Hematopoietic multipotent progenitor cell treated with erythropoietin and hydrocortisone succinate and interleukin-3 and kit ligand, for 4 days (in vitro differentiated cells): ENCODE measurements around the gene HESX1.

Experiments used
- DNase-seq: peaks from one replicate; pipeline ENCODE4 v3.0.0-alpha.2; 2015

HESX1 gene

DNA sequence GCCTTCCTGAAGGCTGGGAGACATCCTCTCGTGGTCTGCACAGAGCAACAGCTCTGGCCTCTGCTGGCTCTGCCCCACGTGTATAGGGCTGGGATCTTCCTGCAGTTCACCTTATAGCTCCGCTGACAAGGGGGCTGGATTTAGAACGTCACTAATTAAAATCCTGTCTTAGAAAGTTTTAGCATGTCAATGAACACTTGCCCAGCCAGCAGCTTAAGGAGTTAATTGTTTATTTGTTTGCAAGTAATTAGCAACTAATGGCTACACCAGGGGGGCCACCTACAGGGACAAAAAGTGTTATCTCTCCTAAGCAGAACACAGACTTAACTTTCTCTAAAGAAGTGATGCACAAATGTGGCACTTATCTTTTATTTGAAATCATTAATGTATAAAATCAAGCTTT is at the start of gene HESX1:
Gene HESX1 (minus strand): TSS at position 84 of the 403 bp plus-strand sequence. CDS start 60 bp downstream, at position 24.
- peak; percentile 22 for DNase-seq

DNA sequence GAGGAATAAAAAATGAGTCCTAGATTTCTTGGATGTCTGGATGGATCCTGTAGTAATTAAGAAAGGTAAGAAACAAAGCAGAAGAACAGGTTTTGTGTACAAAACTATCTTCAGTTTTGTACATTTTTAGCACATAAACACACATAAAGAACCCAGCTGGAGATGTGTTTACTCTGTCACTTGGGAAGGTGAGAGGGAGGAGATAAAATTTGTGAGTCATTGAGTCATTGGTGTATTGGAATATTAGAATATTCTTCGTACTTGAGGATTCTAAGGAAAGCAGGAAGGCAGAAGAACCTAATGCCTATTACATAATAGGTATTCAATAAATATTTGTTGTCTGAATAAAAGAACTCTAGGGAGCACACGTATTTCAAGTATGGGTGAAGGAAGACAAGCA is 45.2 kb upstream of the HESX1 start:
- DNase-seq: no peak

DNA sequence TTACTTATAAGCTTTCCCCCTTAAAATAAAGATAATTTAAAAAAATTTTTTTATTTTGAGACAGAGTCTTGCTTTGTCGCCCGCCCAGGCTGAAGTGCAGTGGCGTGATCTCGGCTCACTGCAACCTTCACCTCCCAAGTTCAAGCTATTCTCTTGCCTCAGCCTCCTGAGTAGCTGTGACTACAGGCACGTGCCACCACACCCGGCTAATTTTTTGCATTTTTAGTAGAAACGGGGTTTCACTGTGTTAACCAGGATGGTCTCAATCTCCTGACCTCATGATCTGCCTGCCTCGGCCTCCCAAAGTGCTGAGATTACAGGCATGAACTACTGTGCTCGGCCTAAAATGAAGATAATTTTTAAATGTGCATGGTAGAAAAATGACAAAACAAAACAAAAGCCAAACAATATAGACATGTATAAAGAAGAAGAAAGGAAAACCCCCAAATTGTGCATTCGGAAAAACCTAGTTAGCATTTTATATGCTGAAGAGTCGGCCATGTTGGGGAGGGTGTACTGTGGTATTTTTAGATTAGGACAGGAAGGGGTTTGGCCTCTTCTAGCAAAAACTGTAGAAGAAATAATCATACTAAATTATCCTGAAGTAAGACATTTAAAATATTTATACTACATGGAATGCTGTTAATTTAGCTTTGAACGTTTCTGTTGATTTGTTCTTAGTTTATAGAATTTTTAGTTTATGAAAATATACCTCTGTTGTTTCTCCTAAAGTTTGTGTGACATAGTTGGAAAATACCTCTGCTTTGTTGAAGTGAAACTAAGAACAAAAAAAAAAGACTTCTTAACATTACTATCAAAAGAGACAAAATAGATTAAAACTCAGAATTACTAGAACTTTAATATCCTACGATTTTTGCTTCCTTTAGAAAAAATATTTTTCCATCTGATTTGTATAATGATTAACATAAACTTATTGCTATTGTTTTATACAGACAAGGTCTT is 35.1 kb upstream of the HESX1 start:
- peak; percentile 31 for DNase-seq

DNA sequence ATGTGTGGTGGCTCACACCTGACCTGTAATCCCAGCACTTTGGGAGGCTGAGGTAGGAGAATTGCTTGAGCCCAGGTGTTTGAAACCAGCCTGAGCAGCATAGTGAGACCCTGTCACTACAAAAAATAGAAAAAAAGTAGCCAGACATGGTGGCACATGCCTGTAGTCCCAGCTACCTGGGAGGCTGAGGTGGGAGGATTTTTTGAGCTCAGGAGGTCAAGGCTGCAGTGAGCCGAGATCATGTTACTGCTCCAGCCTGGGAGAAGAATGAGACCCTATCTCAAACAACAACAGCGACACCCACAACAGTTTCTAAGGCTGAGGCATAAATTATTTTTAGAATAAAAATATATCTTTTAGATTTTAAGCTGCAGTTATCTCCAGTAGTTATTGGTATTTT is 34.0 kb upstream of the HESX1 start:
- no peak for DNase-seq

DNA sequence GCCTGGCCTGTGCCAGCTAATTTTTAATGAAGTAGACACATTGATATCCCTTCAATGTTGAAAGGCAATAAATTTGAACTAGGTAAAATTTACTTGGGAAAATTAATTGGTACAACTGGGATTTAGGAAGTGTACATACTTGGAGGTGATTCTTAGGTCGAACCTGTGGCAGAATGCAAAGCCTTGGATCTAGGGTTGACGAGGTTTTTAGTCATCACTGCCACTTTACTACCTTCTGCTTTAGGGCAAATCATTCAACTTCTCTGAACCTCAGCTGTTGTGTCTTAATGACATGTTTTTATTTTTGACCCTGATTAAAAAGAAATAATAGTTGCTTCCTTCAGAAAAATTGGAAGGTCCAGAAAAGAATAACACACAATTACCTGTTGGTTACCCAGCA is 30.2 kb upstream of the HESX1 start:
- no peak for DNase-seq

DNA sequence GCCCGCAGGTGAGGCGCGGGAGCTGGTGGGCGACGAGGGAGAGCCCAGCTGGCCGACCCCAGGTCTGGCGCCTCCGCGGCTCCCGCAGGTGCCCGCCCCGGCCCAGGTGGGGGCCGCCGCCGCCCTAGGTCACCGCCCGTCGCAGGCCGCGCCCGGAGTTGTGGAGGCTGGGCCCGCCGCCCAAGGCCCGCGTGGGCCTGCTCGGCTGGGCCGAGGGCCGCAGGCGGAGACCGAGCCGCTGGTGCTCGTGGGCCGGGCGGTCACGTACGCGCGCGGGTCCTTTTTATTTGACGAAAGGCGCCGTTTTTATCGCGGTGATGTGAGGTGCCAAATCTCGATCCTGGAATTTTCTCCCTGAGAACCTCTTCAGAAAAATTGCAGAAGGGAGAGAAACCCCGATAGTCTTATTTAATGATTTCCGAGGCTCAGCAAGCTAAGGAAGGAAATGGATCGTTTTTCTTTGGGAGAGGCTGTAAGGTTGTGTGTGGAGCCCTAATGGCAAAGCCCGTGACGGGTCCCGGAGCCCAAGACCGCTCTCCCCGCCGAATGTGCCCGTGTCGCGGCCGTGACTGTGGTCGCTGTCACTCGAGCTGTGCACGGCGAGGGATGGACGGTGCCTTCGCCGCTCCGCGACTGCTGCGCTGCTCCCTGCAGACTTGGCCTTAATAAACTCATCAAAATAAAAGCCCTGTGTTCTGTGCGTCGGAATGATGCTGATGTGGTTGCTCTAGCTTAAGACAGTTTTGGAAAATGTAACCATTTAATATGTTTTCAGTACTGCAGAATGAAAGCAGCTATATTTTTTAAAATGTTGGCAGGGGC is 28.4 kb upstream of the HESX1 start:
- peak; percentile 74 for DNase-seq

DNA sequence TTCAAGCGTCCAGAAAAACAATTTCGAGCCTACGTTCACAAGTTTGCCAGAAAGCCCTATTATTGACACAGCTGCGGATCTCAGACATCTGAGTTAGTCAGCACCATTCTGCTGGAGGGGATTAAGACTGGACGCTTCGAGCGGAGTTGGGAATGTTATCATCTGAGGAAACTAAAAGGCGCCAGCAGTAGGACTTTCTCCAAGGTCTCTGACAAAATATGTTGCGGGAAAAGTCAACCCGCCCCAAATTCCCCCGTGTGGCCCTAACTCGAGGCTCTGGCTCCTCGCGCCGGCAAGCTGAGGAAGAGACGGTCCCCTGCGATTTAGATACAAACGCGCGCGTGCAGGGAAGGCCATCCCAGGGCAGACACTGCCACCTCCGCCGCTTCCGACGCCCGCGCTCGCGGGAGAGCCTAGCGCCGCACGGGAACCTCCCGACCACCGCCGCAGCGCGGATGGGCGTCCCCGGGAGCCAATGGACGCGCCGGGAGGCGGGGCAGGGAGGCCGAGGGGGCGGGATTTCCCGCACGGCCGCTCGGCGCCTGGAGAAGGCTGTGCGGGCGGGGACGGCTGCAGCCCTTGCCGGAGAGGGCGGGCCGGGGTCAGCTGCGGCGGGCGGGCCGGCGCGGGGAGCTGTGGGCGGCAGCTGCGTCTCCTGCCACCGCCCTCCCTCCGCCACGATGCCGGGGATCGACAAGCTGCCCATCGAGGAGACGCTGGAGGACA is 27.6 kb upstream of the HESX1 start, which contains the start of gene APPL1:
Gene APPL1 (plus strand): TSS at position 526 of the 726 bp plus-strand sequence. CDS start 155 bp downstream, at position 681.
- DNase-seq: peak; percentile 95

DNA sequence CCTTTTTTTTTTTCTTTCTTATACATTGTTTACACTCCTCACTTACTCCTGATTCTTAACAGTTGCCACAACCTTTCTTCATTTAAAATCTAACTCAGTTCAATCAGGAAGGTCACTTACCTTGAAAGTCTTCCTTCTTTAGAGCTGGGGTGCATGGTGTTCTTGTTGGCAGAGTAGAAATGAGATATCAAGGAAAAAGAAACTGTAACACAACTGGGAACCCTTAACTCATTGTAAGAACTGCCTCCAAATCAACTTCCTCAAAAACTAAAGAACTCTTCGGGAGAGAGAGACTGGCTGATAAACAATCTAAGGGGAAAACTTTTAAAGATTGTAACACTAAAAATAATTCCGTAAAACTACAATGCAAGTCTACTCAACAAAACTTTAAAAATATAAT is 26.4 kb upstream of the HESX1 start:
- peak; percentile 42 for DNase-seq

DNA sequence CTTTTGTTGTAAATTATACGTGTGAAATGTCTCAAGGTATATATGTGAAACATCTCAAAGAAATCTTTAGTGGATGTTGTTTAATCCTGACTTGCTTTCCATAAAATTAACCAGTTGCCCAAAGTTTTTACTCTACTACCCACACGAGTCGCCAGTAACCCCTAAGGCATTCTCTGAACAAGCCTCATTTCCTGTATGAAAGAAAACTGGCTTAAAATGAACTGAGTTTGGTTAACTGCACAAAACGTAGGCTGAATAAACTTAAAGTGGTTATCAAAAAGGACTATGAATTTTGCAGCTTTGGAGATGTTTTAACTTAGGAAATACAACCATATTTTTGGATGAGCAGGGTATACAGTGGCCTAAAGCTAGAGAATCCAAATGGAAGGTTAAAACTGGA is 25.1 kb upstream of the HESX1 start:
- no peak for DNase-seq

DNA sequence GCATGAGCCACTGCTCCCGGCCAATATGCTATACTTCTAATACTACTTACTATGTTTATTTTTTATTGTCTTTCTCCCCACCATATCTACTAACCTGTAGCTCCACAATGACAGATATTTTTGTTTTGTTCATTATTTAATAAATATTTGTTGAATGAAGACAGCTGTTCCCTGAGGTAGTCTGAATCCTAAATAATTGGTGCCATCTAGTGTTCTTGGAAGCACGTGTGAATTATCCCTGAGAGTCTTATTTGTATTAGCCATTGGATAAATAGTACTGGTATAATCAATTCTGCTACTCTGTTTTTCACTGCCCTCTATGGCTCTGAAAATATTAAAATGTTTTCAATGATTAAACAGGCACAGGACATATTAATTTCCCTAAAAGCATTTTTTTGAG is 22.1 kb upstream of the HESX1 start:
- no peak for DNase-seq

DNA sequence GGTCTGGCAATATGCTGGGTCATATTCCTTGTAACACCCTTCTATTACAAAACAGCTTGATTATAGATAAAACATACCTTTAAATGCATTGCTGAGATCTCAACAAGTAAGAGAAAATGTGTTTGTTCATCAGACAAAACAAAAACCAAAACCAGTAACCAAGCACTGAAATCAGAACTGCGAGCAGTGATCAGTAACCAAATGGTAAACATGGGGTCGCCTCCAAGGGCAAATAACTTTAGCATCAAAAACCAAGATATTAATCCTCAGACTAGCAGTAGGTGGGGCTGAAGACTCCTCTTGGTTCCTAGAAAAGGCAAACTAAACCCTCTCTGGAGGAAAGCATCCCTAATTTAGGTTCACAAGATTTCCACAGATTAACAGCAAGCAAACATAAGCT is 6.6 kb upstream of the HESX1 start:
- DNase-seq: no peak

DNA sequence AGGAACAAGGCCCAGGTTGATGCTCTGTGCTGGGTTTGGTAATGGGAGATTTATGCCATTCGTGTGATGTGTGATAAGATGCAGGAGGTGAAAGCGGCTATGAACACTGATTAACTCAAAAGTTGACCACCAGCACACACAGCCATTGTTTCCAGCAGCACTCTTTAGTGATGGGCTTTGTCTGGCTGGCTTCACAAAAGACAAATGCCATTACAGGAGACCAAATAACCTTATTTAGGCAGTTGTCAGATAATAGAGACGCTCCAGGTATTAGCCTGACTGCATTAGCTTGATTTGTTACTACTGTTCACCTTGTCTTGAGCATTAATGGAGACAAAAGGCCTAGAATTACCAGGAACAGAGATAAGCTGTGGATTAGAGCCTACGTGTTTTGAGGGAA is 5.1 kb downstream of the HESX1 start:
- no peak for DNase-seq

DNA sequence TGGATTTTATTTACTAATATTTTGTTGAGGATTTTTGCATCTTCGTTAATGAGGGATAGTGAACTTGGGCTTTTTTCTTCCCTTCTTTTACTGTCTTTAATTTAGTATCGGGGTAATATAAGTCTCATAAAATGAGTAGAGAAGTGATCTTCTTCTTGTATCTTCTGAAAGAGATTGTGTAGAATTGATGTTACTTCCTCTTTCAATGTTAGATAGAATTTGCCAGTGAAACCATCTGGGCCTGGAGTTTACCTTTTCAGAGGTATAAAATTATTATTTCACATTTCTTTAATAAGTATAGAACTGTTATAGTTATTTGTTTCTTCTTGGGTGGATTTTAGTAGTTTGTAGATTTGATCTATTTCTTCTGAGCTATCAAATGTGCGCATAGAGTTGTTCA is 7.8 kb downstream of the HESX1 start:
- DNase-seq: no peak

DNA sequence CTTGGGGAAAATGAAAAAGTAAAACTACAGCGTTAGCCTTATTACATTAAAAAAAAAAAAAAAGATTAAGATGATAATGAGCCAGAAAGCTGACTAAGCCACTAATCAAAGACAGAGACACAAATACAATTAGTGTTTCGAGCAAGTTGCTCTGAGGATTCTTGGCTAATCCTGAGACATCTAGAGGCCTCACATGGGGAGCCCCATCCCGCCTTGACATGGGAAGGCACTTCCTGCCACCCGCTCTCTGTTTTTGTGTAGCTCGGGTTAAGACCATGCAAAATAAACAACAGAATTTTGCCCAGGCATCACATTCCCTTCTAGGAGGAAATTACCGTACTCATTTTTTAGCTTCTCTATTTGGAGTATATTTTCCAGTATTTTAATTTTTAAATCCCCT is 15.3 kb downstream of the HESX1 start:
- no peak for DNase-seq

DNA sequence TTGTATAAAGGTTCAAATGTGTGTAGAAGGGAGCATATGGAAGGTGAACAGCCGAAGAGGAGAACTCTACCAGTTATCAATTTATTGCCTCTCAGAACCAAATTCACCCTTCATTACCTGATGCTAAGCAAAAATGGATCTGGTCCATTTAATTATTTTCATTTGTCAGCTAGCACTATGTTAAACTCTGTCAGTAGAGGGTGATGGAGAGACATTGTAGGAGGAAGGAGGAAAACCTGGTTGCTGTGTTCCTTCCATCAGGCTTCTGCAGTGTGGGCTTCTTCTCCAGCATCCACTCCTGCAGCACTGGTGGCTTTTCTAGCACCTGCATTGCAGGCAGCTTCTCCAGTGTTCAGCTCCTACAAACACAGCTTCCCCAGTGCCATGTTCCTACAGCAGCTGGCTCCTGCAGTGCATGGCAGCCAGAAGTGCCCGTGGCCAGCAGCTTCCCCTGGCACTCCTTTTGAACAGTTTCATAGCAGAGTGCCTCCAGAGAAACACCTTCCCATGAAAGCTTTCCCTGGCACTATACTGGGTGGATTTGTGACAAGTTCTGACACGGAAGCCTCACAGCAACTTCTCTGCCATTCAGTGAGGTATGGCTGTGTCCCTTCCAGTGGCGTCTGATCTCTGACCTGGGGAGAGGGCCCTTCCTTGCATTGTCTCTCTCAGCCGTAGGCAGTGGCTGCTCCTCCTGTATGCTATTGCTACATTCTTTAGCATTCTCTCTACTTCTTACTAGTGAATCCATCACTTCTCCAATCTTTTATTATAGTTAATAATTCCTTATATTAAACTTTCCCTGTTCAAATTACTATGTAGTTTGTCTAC is 20.0 kb downstream of the HESX1 start:
- peak; percentile 66 for DNase-seq

DNA sequence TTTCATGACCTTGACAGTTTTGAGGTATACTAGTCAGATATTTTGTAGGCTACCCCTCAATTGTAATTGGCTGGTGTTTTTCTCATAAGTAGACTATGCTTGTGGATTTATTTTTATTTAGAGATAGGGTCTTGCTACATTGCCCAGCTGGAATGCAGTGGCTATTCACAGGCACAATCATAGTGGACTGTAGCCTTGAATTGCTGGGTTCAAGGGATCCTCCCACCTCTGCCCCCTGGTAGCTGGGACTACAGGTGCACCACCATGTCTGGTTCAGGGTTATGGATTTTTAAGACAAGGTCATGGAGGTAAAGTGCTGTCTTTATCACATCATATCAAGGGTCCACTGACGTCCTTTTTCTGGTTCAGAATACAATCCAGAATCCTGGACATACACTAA is 23.7 kb downstream of the HESX1 start:
- no peak for DNase-seq

DNA sequence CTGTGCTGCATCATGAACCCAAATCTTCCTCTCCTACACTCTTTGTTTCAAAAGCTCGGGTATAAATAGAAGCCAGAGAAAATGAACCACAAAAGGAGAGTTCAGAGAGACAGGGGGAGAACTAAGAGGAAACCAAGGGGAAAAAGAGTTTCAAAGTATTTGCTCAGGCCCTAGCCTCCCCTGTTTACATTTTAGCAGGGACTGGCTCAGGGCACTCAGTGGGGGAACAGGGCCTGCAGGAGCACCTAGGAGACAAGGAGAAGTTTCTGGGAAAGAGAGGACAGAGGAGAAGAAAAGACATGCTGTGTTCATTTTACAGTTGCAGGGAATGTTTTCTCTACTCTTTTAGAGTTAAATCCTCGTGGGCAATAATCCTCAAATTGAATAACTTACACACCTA is 26.1 kb downstream of the HESX1 start:
- no peak for DNase-seq

DNA sequence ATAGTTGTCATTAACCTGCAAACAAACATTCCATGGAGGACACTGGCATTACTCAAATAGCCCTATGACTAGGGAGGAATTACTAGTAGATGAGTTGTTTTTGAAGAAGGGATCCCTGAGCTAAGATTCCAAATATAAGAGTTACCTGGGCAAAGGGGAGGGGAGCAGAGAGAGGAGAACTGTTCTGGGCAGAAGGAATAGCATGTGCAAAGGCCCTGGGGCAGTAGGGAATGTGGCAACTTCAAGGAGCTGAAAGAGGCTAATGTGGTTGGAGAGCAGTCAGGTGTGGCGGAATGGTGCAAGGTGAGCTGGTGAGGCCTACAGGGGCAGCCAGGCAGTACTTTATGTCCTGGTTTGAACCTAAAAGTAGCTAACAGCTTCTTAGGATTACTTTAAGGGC is 28.8 kb downstream of the HESX1 start:
- DNase-seq: no peak

DNA sequence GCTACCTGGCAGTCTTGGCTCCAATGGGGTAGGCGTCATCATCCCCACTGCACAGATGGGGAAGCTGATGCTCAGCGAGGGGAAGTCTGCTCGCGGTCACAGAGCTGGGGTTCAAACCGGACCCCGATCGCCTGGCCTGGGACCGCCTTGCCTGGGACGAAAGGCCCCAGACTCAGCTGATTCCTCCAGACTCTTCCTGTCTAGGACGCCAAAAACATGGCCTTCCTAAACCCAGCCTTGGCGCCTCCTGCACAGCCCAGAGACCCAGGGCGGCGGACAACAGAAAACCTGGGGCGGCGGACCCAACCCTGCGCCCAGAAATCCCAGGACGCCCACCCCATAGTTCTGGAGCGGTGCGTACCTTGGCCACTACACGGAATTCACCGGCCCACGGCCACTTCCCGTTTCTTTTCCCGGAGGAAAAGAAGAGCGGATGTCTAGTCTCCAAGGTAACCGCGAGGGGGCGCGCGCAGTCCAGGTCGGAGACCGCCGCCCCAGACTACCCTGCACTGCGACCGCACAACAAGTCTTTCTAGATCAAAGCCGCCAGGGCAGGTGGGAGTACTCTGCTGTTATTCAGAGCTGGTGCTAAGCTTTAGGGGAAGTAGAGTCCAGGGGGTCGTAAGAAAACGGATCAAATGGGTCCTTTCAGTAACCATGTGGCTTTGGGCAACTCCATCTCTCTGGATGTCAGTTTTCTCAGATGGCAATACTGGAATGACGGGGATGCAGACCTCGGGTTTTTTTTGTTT is 29.7 kb downstream of the HESX1 start:
- peak; percentile 83 for DNase-seq

DNA sequence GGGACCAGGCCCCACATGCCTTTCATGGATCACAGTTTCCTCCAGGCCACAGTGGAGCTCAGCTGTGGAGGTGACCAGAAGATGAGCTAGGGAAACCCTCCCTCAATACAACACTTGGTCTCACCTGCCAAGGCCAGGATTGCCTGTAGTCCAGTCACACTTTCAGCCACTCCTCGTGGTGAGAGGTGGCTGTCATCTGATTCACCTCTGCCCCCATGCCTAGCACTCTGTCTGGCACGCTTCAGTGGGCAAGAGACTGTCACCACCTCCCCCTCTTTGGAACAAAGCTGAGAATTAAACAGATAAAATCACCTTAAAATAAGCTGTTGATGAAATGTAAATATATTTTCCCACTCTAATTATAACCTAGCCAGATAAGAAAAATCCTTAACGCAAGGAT is 30.7 kb downstream of the HESX1 start:
- no peak for DNase-seq

DNA sequence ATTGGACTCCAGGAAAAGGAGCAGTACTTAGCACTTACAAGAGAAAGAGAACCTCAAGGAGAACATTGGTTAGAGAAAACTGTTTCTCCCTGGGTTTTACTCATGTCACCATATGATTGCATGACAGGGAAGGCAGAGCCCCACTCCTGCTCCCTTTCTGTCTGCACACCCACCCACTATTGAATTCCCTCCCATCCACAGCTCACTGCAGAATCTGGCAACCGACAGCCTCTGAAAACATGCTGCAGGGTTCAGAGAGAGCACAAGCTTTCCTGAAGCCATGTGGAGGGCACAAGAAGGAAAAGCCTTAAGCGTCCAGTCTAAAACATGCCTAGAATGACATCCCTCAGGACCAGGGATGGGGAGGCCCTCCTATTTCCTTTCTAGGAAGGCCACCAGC is 31.6 kb downstream of the HESX1 start:
- DNase-seq: no peak
